H9 (cell line): ENCODE results near the gene ARL8A. TPM values are rescaled to one million over a fixed set of nuclear protein-coding genes. Genes with fewer than 3 reads are reported as not detected.

Source experiments
- DNase-seq: peaks from one replicate; pipeline ENCODE4 v3.0.0-alpha.2; 2017
- H2AFZ ChIP-seq: one replicate; pipeline ENCODE4 v1.6.1; 2013; ENCODE audit warnings: mild to moderate bottlenecking, low read length, control low read depth, moderate library complexity
- H2AK5ac ChIP-seq: 2 replicates; pipeline ENCODE4 v1.6.1; 2013; ENCODE audit warnings: low read length, control low read depth, mixed read lengths; ENCODE audit not compliant: insufficient read length
- H2BK120ac ChIP-seq: one replicate; pipeline ENCODE4 v1.6.1; 2013; ENCODE audit warnings: low read depth, mild to moderate bottlenecking, low read length, control low read depth, inconsistent platforms; ENCODE audit not compliant: poor library complexity, severe bottlenecking
- H2BK12ac ChIP-seq: 2 replicates; pipeline ENCODE4 v1.6.1; 2013; ENCODE audit warnings: low read length, control low read depth, mixed read lengths, low read depth; ENCODE audit not compliant: insufficient read length
- H2BK15ac ChIP-seq: 2 replicates; pipeline ENCODE4 v1.6.1; 2013; ENCODE audit warnings: low read depth, low read length, control low read depth
- H2BK20ac ChIP-seq: one replicate; pipeline ENCODE4 v1.6.1; 2013; ENCODE audit warnings: low read depth, mild to moderate bottlenecking, low read length, control low read depth, inconsistent platforms; ENCODE audit not compliant: poor library complexity, severe bottlenecking
- H2BK5ac ChIP-seq: 2 replicates; pipeline ENCODE4 v1.6.1; 2013; ENCODE audit warnings: low read length, control low read depth, mixed read lengths; ENCODE audit not compliant: insufficient read length
- H3K14ac ChIP-seq: 2 replicates; pipeline ENCODE4 v1.6.1; 2013; ENCODE audit warnings: low read length, control low read depth; ENCODE audit not compliant: insufficient read depth
- H3K18ac ChIP-seq: 2 replicates; pipeline ENCODE4 v1.6.1; 2013; ENCODE audit warnings: low read depth, mild to moderate bottlenecking, mixed read lengths, low read length, control low read depth; ENCODE audit not compliant: insufficient read length
- H3K23ac ChIP-seq: 2 replicates; pipeline ENCODE4 v1.6.1; 2013; ENCODE audit warnings: low read length, control low read depth, mixed read lengths, low read depth; ENCODE audit not compliant: insufficient read length
- H3K23me2 ChIP-seq: 2 replicates; pipeline ENCODE4 v1.6.1; 2013; ENCODE audit warnings: low read depth, mild to moderate bottlenecking, mixed read lengths, low read length, control low read depth; ENCODE audit not compliant: insufficient read length, poor library complexity, severe bottlenecking
- H3K27ac ChIP-seq: 2 replicates; pipeline ENCODE4 v1.5.1; 2013; ENCODE audit warnings: low read length, control low read depth, mixed read lengths, low read depth; ENCODE audit not compliant: insufficient read length
- H3K27me3 ChIP-seq: 2 replicates; pipeline ENCODE4 v1.6.1; 2013; ENCODE audit warnings: low read length, control low read depth, inconsistent platforms; ENCODE audit not compliant: insufficient read depth
- H3K4ac ChIP-seq: 2 replicates; pipeline ENCODE4 v1.6.1; 2013; ENCODE audit warnings: low read depth, mild to moderate bottlenecking, control low read depth, inconsistent platforms, low read length, moderate library complexity
- H3K4me1 ChIP-seq: 2 replicates; pipeline ENCODE4 v1.6.1; 2013; ENCODE audit warnings: low read length, control low read depth, inconsistent platforms; ENCODE audit not compliant: insufficient read depth
- H3K4me2 ChIP-seq: 2 replicates; pipeline ENCODE4 v1.6.1; 2013; ENCODE audit warnings: low read length, control low read depth, mixed read lengths; ENCODE audit not compliant: insufficient read length, insufficient read depth
- H3K56ac ChIP-seq: 2 replicates; pipeline ENCODE4 v1.6.1; 2013; ENCODE audit warnings: low read depth, mild to moderate bottlenecking, mixed read lengths, low read length, control low read depth; ENCODE audit not compliant: insufficient read length
- H3K79me1 ChIP-seq: 2 replicates; pipeline ENCODE4 v1.6.1; 2013; ENCODE audit warnings: low read depth, mild to moderate bottlenecking, moderate library complexity, low read length, control low read depth, inconsistent platforms; ENCODE audit not compliant: insufficient read depth, poor library complexity, severe bottlenecking
- H3K79me2 ChIP-seq: 2 replicates; pipeline ENCODE4 v1.6.1; 2013; ENCODE audit warnings: low read length, control low read depth, inconsistent platforms; ENCODE audit not compliant: insufficient read depth
- H3K9ac ChIP-seq: 2 replicates; pipeline ENCODE4 v1.6.1; 2013; ENCODE audit warnings: low read length, control low read depth, mixed read lengths; ENCODE audit not compliant: insufficient read length; ENCODE audit errors: extremely low read depth
- H3K9me3 ChIP-seq: one replicate; pipeline ENCODE4 v1.6.1; 2013; ENCODE audit warnings: low read depth, low read length, inconsistent platforms; ENCODE audit not compliant: control insufficient read depth
- H3T11ph ChIP-seq: one replicate; pipeline ENCODE4 v1.6.1; 2013; ENCODE audit warnings: mild to moderate bottlenecking, low read length, control low read depth, inconsistent platforms
- H4K20me1 ChIP-seq: one replicate; pipeline ENCODE4 v1.6.1; 2013; ENCODE audit not compliant: control insufficient read depth, insufficient read length, insufficient read depth
- H4K5ac ChIP-seq: 2 replicates; pipeline ENCODE4 v1.6.1; 2013; ENCODE audit warnings: low read depth, mild to moderate bottlenecking, mixed read lengths, low read length, control low read depth; ENCODE audit not compliant: insufficient read length
- H4K8ac ChIP-seq: replicated peaks from 2 replicates; pipeline ENCODE4 v1.6.1; 2013; ENCODE audit warnings: low read length, control low read depth, mixed read lengths, low read depth; ENCODE audit not compliant: insufficient read length
- H4K91ac ChIP-seq: 2 replicates; pipeline ENCODE4 v1.6.1; 2013; ENCODE audit warnings: low read depth, mild to moderate bottlenecking, moderate library complexity, mixed read lengths, low read length, control low read depth; ENCODE audit not compliant: insufficient read length
- H3K27ac Mint-ChIP-seq, 3 experiments: 2 replicates in 2 of 3; 3 replicates in 1 of 3; pipeline ENCODE4 v1.8.0; 2020 to 2021; ENCODE audit warnings: mixed read lengths in 3 of 3, mild to moderate bottlenecking in 1 of 3, moderate library complexity in 1 of 3
- H3K27me3 Mint-ChIP-seq: 2 replicates; pipeline ENCODE4 v1.8.0; 2021; ENCODE audit warnings: low read depth, mild to moderate bottlenecking, moderate library complexity, mixed read lengths
- H3K36me3 Mint-ChIP-seq, 3 experiments: 2 replicates in 2 of 3; 3 replicates in 1 of 3; pipeline ENCODE4 v1.8.0; 2020 to 2021; ENCODE audit warnings: low read depth in 3 of 3, mixed read lengths in 3 of 3; ENCODE audit not compliant: insufficient read depth in 1 of 3
- H3K4me1 Mint-ChIP-seq, 2 experiments: 2 replicates each; pipeline ENCODE4 v1.8.0; 2020; ENCODE audit warnings: mixed read lengths in 2 of 2
- H3K4me3 Mint-ChIP-seq, 2 experiments: 2 replicates in 1 of 2; 3 replicates in 1 of 2; pipeline ENCODE4 v1.8.0; 2020 to 2021; ENCODE audit warnings: mild to moderate bottlenecking in 2 of 2, mixed read lengths in 2 of 2, moderate library complexity in 1 of 2
- H3K9me3 Mint-ChIP-seq, 2 experiments: 2 replicates in 1 of 2; 3 replicates in 1 of 2; pipeline ENCODE4 v1.8.0; 2020; ENCODE audit warnings: mild to moderate bottlenecking in 2 of 2, mixed read lengths in 2 of 2, moderate library complexity in 1 of 2
- WGBS: extraction: QIAGEN DNeasy Blood & Tissue Kit; methylation state at CpG from one replicate; pipeline ENCODE4 v1.1.7; 2013; ENCODE audit warnings: missing lambda C conversion rate, low lambda C conversion rate, mixed read lengths; ENCODE audit not compliant: insufficient read length; ENCODE audit errors: extremely low coverage; 5-methylcytosine and 5-hydroxymethylcytosine counted together
- total RNA-seq: library from RNA; stranded (reverse); gene quantifications from 2 replicates; pipeline ENCODE4 v1.2.1, GENCODE V29; 2021
- TF ChIP-seq, protein P1 (sequence below): fragments of 200-600 bp; sonication (generic); conservative IDR thresholded peaks from 3 replicates; pipeline ENCODE4 v1.8.0; 2021; ENCODE audit warnings: antibody characterized with exemption, mild to moderate bottlenecking

The ARL8A gene
- total RNA-seq, 1 experiment from 2014 or later, result 67.2 TPM

DNA sequence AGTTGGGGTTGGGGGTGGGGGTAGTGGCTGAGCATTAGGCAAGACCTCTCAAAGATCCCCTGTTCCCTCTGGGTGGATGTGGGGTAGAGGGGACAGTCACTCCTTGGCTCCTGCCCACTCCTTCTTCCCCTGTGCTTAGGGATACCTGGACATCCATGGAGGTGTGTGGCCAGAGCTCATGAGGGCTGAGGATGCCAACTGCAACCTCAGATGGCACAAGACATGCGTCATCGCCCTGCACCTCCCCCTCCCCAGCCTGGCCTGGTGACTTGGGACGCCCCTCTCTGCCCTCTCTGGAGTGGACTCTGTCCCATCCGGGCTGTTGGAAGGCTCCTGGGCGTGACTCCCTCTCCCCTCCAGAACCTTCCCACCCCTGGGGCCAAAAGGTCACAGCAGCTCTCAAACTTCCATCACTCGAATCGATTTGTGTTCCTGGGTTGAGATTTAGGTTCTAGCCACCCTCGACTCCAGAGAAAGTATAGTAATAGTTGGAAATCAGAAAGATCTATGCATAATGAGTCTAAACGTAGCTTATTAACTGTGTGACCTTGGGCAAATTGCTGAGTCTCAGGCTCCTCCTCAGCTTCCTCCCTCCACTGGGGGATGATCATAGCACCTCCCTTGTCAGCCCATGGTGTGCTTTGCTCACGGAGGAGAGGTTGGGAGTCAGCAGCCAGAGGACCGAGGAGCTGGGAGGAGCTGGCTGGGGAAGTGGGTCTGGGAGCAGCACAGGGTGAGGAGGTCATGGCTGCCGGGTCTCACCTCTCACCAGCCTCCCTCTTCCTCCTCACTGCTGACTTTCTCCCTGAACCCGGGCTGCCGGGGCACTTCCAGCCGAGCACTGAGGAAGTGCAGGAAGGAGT is 18.1 kb upstream of the ARL8A start:
- H3T11ph ChIP-seq, result no peak overlapping the region
- Mint-ChIP-seq H3K27ac (peak overlapping the region in 2 of 3 experiments; percentile 57 to 80; a peak in 2 of 7 replicates), H3K4me1 (peaks cover 34 to 67% of the 10 kb centered on the region in 2 experiments), H3K4me3 (peak overlapping the region in 1 of 2 experiments; percentile 62; a peak in 1 of 5 replicates), H3K9me3 (no peaks in the 10 kb centered on the region), H3K27me3 (no peaks in the 10 kb centered on the region; the same call in 1 of the 2 replicates), H3K36me3 (no peaks in the 10 kb centered on the region; a peak in 1 of 7 replicates)
- peak; percentile 27 for DNase-seq
- TF ChIP-seq, protein P1, sequence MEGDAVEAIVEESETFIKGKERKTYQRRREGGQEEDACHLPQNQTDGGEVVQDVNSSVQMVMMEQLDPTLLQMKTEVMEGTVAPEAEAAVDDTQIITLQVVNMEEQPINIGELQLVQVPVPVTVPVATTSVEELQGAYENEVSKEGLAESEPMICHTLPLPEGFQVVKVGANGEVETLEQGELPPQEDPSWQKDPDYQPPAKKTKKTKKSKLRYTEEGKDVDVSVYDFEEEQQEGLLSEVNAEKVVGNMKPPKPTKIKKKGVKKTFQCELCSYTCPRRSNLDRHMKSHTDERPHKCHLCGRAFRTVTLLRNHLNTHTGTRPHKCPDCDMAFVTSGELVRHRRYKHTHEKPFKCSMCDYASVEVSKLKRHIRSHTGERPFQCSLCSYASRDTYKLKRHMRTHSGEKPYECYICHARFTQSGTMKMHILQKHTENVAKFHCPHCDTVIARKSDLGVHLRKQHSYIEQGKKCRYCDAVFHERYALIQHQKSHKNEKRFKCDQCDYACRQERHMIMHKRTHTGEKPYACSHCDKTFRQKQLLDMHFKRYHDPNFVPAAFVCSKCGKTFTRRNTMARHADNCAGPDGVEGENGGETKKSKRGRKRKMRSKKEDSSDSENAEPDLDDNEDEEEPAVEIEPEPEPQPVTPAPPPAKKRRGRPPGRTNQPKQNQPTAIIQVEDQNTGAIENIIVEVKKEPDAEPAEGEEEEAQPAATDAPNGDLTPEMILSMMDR, result no peak
- no peak overlapping the region for H4K8ac ChIP-seq
- H3K27ac ChIP-seq, result no peak overlapping the region
- H4K20me1 ChIP-seq, result no peaks in the 10 kb centered on the region
- peaks cover 8% of the 10 kb centered on the region; the same call in 1 of the 2 replicates for H3K4me1 ChIP-seq
- no peak overlapping the region for H2BK20ac ChIP-seq
- no peak overlapping the region for H3K23ac ChIP-seq
- H3K27me3 ChIP-seq, result no peaks in the 10 kb centered on the region
- H3K23me2 ChIP-seq, result no peaks in the 10 kb centered on the region
- no peaks in the 10 kb centered on the region for H3K79me1 ChIP-seq
- H3K14ac ChIP-seq, result no peak overlapping the region
- H4K5ac ChIP-seq, result no peak overlapping the region
- no peak overlapping the region for H2AK5ac ChIP-seq
- H2BK5ac ChIP-seq, result no peak overlapping the region
- H2BK12ac ChIP-seq, result no peak overlapping the region
- H3K56ac ChIP-seq, result no peak overlapping the region
- no peak overlapping the region for H4K91ac ChIP-seq
- H2AFZ ChIP-seq, result no peak overlapping the region
- no peak overlapping the region for H3K9ac ChIP-seq
- no peaks in the 10 kb centered on the region for H3K79me2 ChIP-seq
- no CpG with 5 or more reads among the region's 15 CpGs for WGBS
- H3K18ac ChIP-seq, result no peak overlapping the region
- H3K9me3 ChIP-seq, result no peaks in the 10 kb centered on the region
- no peak overlapping the region for H3K4ac ChIP-seq
- H2BK120ac ChIP-seq, result no peak overlapping the region
- H3K4me2 ChIP-seq, result no peak overlapping the region
- no peak overlapping the region for H2BK15ac ChIP-seq
